Endothelial cell (in vitro differentiated cells): Measurements from ENCODE around the gene SRP54. TPM values are rescaled to one million over a fixed set of nuclear protein-coding genes. Genes with fewer than 3 reads are reported as not detected.
A peak's percentile ranks its signal among the peaks of the same experiment; 100 is the strongest.

Experiments
- DNase-seq: peaks from one replicate; pipeline ENCODE4 v3.0.0; 2021; ENCODE audit warnings: low spot score
- H3K27ac Mint-ChIP-seq: one replicate; pipeline ENCODE4 v1.8.0; 2021; ENCODE audit warnings: mixed read lengths, inconsistent platforms; ENCODE audit not compliant: unreplicated experiment
- H3K27me3 Mint-ChIP-seq: one replicate; pipeline ENCODE4 v1.8.0; 2021; ENCODE audit warnings: mild to moderate bottlenecking, moderate library complexity, mixed read lengths, inconsistent platforms; ENCODE audit not compliant: unreplicated experiment
- H3K36me3 Mint-ChIP-seq: one replicate; pipeline ENCODE4 v1.8.0; 2021; ENCODE audit warnings: mild to moderate bottlenecking, low read depth, mixed read lengths, inconsistent platforms; ENCODE audit not compliant: unreplicated experiment
- H3K4me1 Mint-ChIP-seq: one replicate; pipeline ENCODE4 v1.8.0; 2021; ENCODE audit warnings: mild to moderate bottlenecking, mixed read lengths, inconsistent platforms; ENCODE audit not compliant: unreplicated experiment
- H3K4me3 Mint-ChIP-seq: one replicate; pipeline ENCODE4 v1.8.0; 2021; ENCODE audit warnings: mild to moderate bottlenecking, mixed read lengths, inconsistent platforms; ENCODE audit not compliant: unreplicated experiment
- H3K9me3 Mint-ChIP-seq: one replicate; pipeline ENCODE4 v1.8.0; 2021; ENCODE audit warnings: mixed read lengths, inconsistent platforms; ENCODE audit not compliant: unreplicated experiment
- CTCF ChIP-seq: fragments of 200-600 bp; sonication (generic); IDR thresholded peaks from one replicate; pipeline ENCODE4 v1.5.0; 2021; ENCODE audit warnings: antibody characterized with exemption; ENCODE audit not compliant: unreplicated experiment
- total RNA-seq: library from RNA; stranded (reverse); fragmentation: NEBNext Ultra II Directional; extraction: Animal tissue kit (Norgen Biotek cat#: 25700); gene quantifications from one replicate; pipeline ENCODE4 v1.2.1, GENCODE V29; 2021; ENCODE audit not compliant: unreplicated experiment

Gene SRP54
- total RNA-seq, 1 donor from 2014 or later, result 47.7 TPM

- DNase-seq, result no peak
- H3K27ac Mint-ChIP-seq, result no peak overlapping the region
- no peaks in the 10 kb centered on the region for H3K4me1 Mint-ChIP-seq
- no peak overlapping the region for H3K4me3 Mint-ChIP-seq
- H3K36me3 Mint-ChIP-seq, result no peaks in the 10 kb centered on the region
- no peaks in the 10 kb centered on the region for H3K27me3 Mint-ChIP-seq
- no peak for TF ChIP-seq CTCF
- no peaks in the 10 kb centered on the region for H3K9me3 Mint-ChIP-seq
Measured at GRCh38 chr14:35001621-35002020, 18.8 kb downstream of the SRP54 start.

- Mint-ChIP-seq H3K9me3 (no peaks in the 10 kb centered on the region), H3K27ac (no peak overlapping the region), H3K36me3 (no peaks in the 10 kb centered on the region), H3K4me3 (no peak overlapping the region), H3K4me1 (no peaks in the 10 kb centered on the region), H3K27me3 (no peaks in the 10 kb centered on the region)
- DNase-seq, result no peak
- TF ChIP-seq CTCF, result no peak
Measured at GRCh38 chr14:35004839-35005238, 22.0 kb downstream of the SRP54 start.

DNA sequence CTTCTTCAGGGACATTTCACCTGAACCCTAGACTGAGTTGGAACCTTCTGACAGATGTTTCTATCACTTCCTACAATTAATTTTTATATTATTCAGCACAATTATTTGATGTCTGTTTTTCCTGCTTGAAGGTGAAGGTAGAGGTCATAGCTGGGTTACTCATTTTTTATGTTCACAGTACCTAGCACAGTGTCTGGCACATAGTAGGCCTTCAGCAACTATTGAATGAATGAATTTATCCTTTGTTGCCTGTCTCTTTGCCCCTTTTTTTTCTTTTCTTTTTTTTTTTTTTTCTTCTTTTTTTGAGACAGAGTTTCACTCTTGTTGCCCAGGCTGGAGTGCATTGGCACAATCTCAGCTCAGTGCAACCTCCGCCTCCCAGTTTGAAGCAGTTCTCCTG lies 33.8 kb downstream of the SRP54 start:
- DNase-seq, result no peak
- Mint-ChIP-seq H3K27me3 (no peaks in the 10 kb centered on the region), H3K9me3 (no peaks in the 10 kb centered on the region), H3K27ac (no peak overlapping the region), H3K4me3 (no peak overlapping the region), H3K36me3 (peaks cover 27% of the 10 kb centered on the region), H3K4me1 (peaks cover 5% of the 10 kb centered on the region)
- no peak for TF ChIP-seq CTCF

DNA sequence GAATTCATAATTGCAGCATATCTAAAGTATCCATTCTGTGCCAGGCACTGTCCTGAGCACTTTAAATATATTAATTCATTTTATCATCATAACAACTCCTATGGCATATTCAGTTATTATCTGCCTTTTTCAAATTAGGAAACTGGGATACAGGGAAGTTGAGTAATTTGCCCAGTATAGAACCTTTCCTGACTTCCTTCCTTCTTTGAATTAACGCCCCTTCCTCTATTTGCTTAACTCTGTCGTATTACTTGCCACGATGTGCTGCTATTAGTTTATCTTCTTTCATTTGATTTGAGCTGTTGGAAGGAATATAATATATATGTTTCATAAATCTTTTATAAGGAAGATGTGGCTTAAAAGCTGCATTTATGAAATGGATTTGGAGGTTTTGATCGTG lies 37.9 kb downstream of the SRP54 start:
- Mint-ChIP-seq H3K4me1 (peaks cover 5% of the 10 kb centered on the region), H3K27ac (no peak overlapping the region), H3K9me3 (no peaks in the 10 kb centered on the region), H3K4me3 (peak overlapping the region; percentile 21), H3K27me3 (no peaks in the 10 kb centered on the region), H3K36me3 (peaks cover 25% of the 10 kb centered on the region)
- DNase-seq, result no peak
- no peak for TF ChIP-seq CTCF

- TF ChIP-seq CTCF, result no peak
- DNase-seq, result no peak
- no peaks in the 10 kb centered on the region for H3K4me1 Mint-ChIP-seq
Measured at GRCh38 chr14:35028435-35028834, 45.6 kb downstream of the SRP54 start.

More at GRCh38 chr14:35028435-35028834, 45.6 kb downstream of the SRP54 start:
- Mint-ChIP-seq H3K4me3 (no peak overlapping the region), H3K27me3 (no peaks in the 10 kb centered on the region), H3K9me3 (peaks cover 3% of the 10 kb centered on the region), H3K36me3 (peaks cover 17% of the 10 kb centered on the region), H3K27ac (no peak overlapping the region)
